Right kidney (tissue), 9 donors: ENCODE measurements around the gene TMEM181.
A peak's percentile ranks its signal among the peaks of the same experiment; 100 is the strongest.
"Not testable (repeated sequence)": the region's sequence is repeated elsewhere in the genome, so short reads cannot be mapped to it uniquely, and the experiment has no call there.

ENCODE experiments used
- DNase-seq: peaks from one replicate; pipeline ENCODE4 v3.0.0-alpha.2; 2016
- long read RNA-seq, 8 donors: transcript quantifications; one replicate each; lab custom pipeline, GENCODE V29; 2026

The TMEM181 gene, protein sequence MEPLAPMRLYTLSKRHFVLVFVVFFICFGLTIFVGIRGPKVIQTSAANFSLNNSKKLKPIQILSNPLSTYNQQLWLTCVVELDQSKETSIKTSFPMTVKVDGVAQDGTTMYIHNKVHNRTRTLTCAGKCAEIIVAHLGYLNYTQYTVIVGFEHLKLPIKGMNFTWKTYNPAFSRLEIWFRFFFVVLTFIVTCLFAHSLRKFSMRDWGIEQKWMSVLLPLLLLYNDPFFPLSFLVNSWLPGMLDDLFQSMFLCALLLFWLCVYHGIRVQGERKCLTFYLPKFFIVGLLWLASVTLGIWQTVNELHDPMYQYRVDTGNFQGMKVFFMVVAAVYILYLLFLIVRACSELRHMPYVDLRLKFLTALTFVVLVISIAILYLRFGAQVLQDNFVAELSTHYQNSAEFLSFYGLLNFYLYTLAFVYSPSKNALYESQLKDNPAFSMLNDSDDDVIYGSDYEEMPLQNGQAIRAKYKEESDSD
- long read RNA-seq, donor 1, result 0 reads
- long read RNA-seq, donor 2, result 0 reads
- long read RNA-seq, donor 3, result 0 reads
- long read RNA-seq, donor 4, result 0 reads
- long read RNA-seq, donor 5, full-length matches to known transcripts, result 1 of 1 reads
- long read RNA-seq, donor 5, partial matches to known transcripts, result 0 of 1 reads
- long read RNA-seq, donor 5, other reads (novel, unspliced or antisense), result 0 of 1 reads
- long read RNA-seq, donor 6, result 0 reads
- long read RNA-seq, donor 7, full-length matches to known transcripts, result 1 of 463 reads
- long read RNA-seq, donor 7, partial matches to known transcripts, result 98 of 463 reads
- long read RNA-seq, donor 7, other reads (novel, unspliced or antisense), result 364 of 463 reads
- long read RNA-seq, donor 8, result 0 reads

DNA sequence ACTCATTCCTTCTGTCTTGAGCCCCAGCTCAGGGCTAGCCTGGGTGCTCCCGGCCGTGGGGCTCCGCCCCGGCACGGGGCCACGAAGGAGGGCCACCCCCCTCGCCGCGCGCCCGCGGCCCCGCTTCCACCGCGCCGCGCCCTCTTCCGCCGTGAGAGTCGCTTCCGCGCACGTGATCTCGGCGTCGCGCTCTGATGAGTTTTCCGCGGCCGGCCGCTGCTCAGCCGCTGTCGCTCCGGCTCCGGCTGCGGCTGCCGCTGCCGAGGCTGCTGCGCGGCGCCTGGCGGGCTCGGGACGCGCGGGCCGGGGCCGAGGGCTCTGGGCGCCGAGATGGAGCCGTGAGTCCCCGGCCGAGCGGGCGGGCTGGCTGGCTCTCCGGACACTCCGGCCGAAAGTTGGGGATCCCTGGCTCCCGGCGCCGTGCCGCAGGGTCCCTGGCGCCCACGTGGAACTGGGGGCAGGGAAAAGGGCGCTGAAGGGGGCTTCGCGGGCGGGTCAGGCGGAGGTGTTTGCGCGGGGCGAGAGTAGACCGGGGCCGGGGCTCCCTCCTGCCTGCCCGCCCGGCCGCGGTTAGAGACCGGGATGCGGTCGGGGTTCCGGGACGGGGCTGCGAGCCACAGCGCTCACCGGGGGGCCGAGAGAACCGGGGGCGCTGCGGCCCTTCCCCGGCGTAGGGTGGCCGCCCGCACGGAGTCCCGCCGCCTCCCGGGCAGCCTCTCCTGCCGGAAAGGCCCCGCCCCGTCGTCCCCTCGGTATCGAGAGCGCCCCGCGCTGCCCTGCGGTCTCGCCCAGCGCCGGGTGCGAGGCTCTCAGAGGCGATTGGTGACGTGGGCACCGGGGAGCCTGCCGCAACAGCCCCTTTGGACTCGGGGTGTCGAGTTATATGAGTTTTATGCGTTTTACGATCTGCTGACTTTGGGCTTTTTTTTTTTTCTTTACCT is at the start of gene TMEM181:
TSS of gene TMEM181 (plus strand) at position 197 of the 941 bp plus-strand sequence. CDS start at position 331, 134 bp downstream.
- peak; percentile 83 for DNase-seq

DNA sequence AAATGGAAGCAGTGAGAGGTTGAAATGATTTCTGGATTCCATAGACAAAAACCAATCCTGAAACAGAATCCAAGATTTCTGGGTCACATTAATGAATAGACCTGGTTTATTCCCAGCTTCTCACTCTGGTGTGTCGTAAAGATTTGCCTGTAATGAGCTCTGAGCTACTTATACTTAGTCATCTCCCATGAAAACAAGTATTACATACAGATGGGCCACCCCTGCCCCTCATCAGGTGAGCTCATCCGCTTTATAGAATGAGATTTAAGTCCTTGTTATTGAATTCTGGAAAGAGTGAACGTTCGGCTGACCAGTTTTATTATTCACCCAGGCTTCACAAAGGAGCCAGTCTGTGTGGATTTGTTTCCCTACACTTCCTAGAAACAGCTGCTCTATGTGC is 47.1 kb upstream of the TMEM181 start:
- no peak for DNase-seq

DNA sequence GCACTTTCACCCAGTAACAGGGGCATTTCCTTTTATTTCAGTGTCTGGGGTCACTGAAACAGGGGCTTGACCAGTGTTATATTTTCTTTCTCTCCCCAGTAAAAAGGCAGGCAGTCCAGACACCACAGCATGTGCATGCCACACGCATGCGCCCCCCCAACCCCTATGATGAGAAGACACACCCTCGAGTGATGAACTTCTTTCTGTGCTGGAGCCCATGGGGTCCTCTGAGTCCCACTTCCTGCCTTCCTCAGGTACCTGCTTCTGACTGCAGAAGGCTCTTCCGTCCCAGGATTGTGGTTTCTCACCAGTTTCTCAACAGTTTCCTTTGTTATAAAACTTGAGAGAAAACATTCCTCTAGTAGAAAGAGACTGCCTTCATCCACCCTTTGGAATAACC is 45.7 kb upstream of the TMEM181 start:
- DNase-seq, result no peak

DNA sequence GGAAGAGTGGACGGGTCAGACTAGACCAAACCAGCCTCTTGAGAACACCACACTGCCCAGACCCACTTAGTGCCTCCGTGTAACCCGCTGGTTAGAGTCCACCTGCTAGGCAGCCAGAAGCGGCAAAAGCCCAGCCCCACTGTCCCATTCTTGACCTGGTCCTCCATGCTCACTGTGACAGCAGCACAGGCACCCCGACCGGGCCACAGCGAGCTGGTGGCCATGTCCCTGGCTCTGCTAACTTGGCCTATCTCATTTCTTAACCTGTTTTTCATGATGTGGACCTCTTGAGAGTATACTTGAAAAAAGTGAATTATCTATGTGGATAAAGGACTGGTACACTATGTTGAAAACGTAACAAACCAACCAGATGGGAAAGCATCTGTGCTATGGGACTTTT is 44.9 kb upstream of the TMEM181 start:
- DNase-seq, result no peak

DNA sequence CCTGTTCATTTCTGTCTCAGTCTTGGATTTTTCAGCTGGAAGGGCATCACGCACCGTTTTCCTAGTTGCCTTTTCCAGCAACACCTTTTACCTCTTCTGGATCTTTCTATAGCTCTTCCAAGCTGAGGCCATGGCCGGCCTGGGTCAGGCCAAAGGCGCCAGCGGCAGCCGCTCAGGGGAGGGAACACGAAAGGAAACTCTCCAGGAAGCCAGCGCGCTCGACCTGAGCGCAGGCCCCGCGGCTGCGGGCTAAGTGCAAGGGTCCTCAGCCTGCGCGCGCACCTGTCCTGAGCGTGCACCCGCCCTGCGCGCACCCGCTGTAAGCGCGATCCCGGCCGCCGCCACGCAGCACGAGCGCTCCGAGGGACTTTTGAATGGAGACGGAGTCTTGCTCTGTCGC is 43.8 kb upstream of the TMEM181 start:
- peak; percentile 43 for DNase-seq

DNA sequence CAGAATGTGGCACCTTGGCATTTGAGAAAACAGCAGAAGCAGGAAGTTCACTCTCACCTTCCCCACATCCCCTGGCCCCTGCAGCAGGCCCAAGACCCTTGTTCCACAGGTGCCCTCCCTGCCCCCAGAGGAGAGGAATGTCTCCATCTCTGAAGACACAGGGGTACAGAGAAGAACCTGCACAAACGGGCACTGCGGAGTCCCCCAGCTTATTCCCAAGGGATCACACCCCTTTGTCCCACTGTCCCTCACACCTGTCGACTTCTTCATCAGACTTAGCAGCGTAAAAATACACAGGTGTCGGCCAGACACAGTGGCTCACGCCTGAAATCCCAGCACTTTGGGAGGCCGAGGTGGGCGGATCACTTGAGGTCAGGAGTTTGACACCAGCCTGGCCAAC is 42.9 kb upstream of the TMEM181 start:
- DNase-seq, result no peak

DNA sequence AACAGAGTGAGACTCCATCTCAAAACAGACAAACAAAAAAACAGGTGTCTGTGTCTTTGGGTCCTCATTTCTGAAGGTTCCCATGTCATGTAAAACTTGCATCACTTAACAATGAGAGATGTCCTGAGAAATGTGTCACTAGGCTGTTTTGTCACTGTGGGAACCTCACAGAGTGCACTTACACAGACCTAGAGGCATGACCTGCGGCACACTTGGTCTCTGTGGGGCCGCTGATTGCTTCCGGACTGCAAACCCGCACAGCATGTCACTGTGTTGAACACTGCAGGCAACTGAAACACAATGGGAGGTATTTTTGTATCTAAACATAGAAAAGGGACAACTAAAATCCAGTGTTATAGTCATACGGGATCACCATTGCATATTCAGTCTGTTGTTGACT is 42.3 kb upstream of the TMEM181 start:
- DNase-seq, result no peak

DNA sequence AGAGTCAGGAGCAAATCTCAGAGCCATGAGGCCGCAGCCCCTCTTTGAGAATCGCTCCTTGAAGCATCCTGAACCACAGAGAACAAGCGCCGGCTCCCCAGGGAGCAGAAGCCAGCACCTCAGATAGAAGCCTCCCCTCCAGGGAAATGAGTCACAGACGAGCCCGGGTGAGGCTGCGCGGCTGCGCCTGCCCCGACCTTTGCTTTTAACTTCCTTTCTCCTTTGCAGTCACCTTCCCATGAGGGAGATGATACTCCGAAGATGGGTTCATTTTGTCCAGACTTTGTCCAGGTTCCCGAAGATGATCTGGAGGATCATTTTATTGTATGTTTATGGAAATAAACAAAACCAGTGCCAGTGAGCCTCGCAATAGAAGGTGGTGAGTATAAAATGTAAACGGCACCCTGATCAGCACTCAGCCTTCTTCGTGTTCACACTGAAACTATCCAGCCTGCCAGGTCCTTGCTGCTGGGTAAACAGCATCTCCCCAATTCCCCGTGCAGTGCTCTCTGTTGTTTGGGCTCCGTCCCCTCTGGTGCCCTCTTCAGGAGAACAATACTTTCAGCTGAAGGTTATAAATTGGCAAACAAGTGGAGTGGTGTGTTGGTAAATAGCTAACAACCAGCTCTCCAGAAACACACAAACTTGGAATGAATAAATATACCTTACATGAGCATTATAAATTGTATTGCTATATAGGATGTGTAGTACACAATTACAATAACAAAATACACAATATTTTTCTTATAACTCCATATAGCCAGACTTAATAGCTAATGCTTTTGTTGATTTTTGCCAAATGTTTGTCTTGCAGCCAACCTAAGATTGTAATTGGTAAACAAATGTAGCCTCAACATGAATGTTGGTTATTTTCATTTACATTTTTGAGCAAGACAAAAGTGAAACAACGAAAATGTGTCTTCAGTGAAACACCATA is 41.4 kb upstream of the TMEM181 start:
- DNase-seq, result no peak

DNA sequence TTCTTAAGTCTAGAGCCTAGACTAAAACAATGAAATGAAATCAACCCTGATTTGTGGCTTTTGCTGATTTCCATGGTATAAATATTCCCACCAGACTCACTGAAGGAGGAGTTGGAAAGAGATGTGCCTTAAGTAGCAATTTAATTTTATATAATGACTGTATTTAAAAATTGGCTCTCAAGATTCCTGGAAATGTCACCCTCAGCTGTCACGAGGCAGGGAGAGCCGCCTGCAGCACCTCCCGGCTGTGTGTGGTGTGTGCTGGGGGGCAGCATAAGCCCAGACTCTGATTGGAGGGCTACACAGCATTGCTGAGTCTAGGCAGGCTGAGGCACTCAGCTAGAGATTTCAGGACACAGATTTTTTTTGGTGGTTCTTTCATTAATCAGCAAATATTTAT is 40.6 kb upstream of the TMEM181 start:
- no peak for DNase-seq

DNA sequence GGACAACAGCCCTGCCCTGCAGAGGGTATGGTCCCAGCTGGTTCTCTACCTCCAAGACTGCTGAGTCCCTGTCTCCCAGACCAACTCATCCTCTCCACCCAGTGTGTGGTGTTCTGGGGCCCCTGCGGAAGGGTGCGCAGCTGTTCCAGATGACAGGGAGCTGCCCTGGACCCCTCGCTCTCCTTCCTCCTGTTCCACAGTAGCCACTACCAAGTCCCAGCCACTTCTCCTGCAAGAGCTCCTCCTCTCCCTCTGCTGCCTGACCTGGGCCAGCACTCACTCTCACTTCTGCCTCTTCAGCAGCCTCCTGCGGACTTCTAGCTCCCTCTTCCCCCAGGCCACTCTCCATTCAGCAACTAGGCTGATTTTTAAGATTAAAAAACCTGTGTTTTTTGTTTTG is 40.1 kb upstream of the TMEM181 start:
- DNase-seq, result no peak

DNA sequence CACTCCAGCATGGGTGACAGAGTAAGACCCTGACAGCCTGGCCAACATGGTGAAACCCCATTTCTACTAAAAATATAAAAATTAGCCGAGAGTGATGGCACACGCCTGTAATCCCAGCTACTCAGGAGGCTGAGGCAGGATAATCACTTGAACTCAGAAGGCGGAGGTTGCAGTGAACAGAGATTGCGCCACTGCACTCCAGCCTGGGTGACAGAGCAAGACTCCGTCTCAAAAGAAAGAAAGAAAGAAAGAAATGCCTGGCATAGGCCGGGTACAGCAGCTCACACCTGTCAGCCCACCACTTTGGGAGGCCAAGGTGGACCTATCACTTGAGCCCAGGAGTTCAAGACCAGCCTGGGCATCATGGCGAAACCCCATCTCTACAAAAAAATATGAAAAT is 38.9 kb upstream of the TMEM181 start:
- DNase-seq, result not testable (repeated sequence)

DNA sequence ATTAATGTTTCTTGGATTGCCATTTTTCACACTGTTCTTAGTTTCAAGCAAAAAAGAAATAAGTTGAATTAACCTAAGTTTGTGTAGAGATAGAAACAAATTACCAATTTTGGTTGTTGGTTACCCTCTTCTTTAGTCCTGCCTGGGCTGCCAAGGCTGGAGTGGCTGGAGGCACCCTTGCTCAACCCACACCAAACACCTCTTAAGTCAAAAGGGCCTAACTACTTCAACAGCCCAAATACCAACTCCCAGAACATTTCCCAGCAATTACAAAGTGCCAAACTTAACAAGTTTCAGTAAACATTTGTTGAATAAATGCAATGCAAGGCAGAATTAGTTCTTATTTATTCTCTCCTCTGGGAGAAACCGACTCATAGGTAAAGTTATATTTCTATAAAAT is 38.1 kb upstream of the TMEM181 start:
- no peak for DNase-seq

DNA sequence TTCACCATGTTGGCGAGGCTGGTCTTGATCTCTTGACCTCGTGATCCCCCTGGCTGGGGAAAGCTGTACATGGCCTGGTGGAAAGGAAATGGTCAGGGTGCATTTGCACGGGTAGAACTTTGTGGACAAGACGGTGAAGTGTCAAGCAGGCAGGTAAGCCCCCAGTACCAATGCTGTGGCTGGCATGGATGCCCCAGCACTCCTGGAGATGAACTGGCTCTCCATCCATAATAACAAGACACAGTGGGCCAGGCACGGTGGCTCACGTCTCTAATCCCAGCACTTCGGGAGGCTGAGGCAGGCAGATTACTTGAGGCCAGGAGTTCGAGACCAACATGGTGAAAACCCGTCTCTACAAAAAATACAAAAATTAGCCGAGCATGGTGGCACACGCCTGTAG is 37.3 kb upstream of the TMEM181 start:
- no peak for DNase-seq

DNA sequence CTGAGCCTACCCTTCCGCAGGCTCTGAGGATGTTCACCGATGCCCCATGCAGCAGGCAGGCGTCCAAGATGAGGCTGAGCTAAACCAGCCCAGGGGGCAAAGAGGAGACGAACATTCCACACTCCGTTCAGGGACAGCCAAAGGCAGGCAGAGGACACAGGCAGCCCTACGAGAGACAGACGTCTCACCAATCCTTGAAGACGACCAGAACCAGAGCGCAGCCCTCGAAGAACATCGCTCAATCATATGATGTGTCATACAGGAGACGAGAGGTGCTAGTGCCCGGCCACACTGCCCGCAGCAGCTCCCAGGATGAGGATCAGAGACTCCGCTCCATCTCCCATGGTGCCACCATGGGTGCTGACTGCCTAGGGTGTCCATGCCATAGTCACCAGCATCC is 35.6 kb upstream of the TMEM181 start:
- DNase-seq, result no peak

DNA sequence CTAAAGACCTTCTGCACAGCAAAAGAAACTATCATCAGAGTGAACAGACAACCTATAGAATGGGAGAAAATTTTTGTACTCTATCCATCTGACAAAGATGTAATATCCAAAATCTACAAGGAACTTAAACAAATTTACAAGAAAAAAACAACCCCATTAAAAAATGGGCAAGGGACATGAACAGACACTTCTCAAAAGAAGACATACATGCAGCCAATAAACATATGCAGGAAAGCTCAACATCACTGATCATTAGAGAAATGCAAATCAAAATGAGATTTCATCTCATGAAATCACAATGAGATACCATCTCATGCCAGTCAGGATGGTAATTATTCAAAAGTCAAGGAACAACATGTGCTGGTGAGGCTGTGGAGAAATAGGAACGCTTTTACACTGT is 32.0 kb upstream of the TMEM181 start:
- not testable (repeated sequence) for DNase-seq

DNA sequence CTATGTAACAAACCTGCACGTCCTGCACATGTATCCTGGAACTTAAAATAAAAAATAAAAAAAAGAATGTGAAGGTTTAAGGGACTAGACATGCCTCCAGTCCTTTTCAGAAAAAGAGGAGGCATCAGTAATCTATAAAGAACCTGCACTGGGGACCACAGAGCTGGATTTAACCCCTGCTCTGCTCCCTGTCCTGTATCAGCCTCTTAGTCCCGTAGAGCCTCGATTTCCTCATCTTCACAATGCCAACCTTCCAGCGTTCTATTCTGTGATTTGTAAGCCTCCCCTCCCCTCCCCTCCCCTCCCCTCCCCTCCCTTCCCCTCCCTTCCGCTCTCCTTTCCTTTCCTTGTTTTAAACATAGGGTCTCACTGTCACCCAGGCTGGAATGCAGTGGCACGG is 31.1 kb upstream of the TMEM181 start:
- DNase-seq, result no peak

DNA sequence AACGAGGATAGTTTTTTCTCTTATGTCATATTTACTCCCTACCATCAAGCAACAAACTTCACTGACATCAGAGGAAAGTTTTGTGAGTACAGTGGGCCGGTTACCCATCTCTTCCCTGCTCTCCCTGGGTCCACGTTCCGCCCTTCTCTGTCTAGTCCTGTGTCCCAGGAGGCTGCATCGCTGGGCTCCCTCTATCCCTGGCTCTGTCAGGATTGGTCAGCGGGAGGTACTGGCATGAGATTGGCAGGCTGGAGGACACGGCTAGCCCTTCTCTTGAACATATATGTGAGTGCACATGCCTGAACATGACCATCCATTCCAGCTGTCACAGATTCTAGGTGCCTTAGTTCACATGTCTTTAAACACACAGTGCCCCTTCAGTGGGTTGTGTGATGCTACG is 30.3 kb upstream of the TMEM181 start:
- DNase-seq, result no peak

DNA sequence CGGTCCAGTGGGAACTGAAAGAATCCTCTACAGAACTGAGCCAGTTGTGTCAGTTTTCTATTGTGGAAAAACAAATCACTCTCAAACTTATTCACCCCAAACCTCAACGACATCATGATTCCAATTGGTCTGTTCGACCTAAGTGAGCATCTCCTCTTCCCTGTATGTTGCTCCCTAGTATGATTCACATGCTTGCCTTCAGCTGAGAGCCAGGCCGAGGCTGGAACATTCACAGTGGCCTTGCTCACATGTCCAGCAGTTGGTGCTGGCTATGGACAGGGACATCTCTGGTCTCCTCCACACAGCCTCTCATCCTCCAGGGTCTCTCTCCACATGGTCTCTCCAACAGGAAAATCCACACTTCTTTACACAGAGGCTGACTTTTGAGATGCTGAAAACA is 28.3 kb upstream of the TMEM181 start:
- DNase-seq, result no peak

DNA sequence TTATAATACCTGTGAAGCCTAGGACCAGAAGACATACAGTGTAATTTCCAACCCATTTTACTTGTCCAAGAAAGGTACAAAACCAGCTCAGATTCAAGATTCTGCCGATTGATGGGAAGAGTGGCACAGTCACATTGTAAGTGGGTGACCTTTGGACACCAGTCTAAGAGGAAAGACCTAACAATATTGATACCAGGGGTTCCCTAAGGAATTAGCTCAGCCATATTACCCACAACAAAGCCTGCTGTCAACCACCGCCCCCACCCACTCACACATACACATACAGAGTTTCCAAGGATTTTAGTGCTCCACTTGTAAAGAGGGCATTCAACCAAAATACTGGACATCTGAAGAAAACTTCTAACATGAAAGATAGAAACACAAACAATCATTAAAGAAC is 27.9 kb upstream of the TMEM181 start:
- DNase-seq, result no peak

DNA sequence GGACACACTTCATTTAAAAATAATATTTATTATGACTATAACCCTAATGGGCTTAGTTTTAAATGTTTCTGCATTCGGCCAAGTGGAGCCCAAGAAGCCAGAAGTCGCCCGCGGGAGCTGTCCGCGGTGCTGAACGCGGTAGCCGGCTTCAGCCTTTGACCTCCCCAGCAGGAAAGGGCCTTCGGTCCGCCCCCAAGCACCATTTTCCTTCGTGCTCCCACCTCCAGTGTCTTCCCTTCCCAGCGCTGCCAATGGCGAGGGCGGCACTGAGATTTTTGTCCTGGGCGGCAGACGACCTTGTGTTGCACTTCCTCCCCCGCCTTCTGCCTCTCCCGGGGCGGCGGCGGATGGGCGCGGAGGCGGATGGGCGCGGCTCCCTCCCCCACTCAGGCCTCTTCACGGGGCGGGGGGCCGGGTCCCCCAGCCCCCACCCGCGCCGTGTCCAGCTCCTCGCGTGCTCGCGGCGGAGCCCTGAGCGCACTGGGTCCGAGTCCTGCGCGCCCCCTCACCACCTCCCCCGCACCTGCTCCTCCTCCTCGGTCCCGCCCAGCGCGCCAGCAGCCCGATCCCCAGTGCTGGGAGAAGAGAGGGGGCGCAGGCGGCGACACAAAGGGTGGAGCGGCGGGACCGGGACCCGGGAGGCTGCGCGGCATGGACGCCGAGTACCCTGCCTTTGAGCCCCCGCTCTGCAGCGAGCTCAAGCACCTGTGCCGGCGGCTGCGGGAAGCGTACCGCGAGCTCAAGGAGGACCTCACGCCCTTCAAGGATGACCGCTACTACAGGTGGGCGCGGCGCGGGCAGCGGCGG is 23.6 kb upstream of the TMEM181 start:
- DNase-seq, result peak; percentile 71
